ENCODE data around the gene MED16. TPM values are rescaled to one million over a fixed set of nuclear protein-coding genes. Genes with fewer than 3 reads are reported as not detected.
A peak's percentile ranks its signal among the peaks of the same experiment; 100 is the strongest.

MED16 gene
- total RNA-seq, 4 donors from 2014 or later, result 58.1 to 158 (median 78.4) TPM

GRCh38 chr19:829129-829758 lies 63.7 kb downstream of the MED16 start:
- intact Hi-C loops (cut with DNase I; ENCODE audit: low total_unique reads), result no loop called here

DNA sequence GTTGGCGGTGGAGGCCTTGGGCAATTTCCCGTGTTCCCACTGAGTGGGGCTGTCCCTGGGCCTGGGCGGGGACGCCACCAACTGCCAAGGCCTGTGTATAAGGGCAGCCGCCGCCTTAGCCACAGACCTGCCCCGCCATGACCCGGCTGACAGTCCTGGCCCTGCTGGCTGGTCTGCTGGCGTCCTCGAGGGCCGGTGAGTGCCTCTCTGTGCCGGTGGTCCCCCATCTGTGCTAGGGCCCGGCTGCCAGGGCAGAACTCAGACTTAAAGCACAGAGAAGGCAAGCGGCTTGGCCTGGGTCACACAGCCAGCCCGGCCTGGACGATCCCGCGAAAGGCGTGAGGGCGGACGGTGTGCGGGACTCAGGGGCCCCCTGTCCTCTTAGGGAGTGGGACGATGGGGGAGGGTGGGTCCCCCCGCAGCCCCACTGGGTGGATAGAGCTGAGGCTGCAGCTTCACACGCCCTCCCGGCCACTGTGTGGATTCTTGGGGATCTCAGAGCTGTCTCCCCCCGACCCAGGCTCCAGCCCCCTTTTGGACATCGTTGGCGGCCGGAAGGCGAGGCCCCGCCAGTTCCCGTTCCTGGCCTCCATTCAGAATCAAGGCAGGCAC lies 65.2 kb downstream of the MED16 start, which contains the start of gene AZU1:
AZU1 (plus strand) TSS at position 128 of the 612 bp plus-strand sequence; CDS start at position 138, 10 bp downstream.
- no peaks in the 10 kb centered on the region for H3K9me3 ChIP-seq
- no peaks in the 10 kb centered on the region for H3K36me3 ChIP-seq
- TF ChIP-seq POLR2AphosphoS5 (IDR thresholded peaks at IDR 0.05) (no peak), POLR2A (IDR thresholded peaks at IDR 0.05) (no peak), EP300 (IDR thresholded peaks at IDR 0.05; ENCODE audit: low read depth) (no peak), CTCF (IDR thresholded peaks at IDR 0.05) (no peak)
- in situ Hi-C loops (cut with MboI; ENCODE audit: low pct_ligation_motif_present in 1 of 4, low pct_unique_long_range_greater_than_20kb in 1 of 4, low sequenced_read_pairs in 3 of 4) (no loop called here), intact Hi-C loops (cut with DNase I; ENCODE audit: low total_unique reads) (no loop called here)
- peaks cover 67% of the 10 kb centered on the region for H3K27me3 ChIP-seq
- peak; percentile 67 for DNase-seq
- H3K27ac ChIP-seq, result no peak within 1 kb of the TSS
- no peak within 1 kb of the TSS for H3K4me3 ChIP-seq
- WGBS, 2 donors (ENCODE audit: low coverage in 1 of 2), result 46% methylated on average over 26 of the region's 33 CpGs; no CpG with 5 or more reads in 1 of the 2 donors
- peaks cover 0 to 3% (median 0%) of the 10 kb centered on the region in 4 donors for H3K4me1 ChIP-seq

More at GRCh38 chr19:829129-829758, 63.7 kb downstream of the MED16 start:
- Histone ChIP-seq H3K27ac (no peak overlapping the region), H3K27me3 (peaks cover 66% of the 10 kb centered on the region), H3K4me1 (peaks cover 0 to 3% (median 0%) of the 10 kb centered on the region in 4 donors), H3K36me3 (no peaks in the 10 kb centered on the region), H3K9me3 (no peaks in the 10 kb centered on the region), H3K4me3 (no peak overlapping the region)
- in situ Hi-C loops (cut with MboI; ENCODE audit: low pct_ligation_motif_present in 1 of 4, low pct_unique_long_range_greater_than_20kb in 1 of 4, low sequenced_read_pairs in 3 of 4), result no loop called here
- WGBS, 2 donors (ENCODE audit: low coverage in 1 of 2), result 55% methylated on average over 18 of the region's 18 CpGs; no CpG with 5 or more reads in 1 of the 2 donors
- no peak for DNase-seq
- TF ChIP-seq POLR2A (IDR thresholded peaks at IDR 0.05), result no peak
- TF ChIP-seq EP300 (IDR thresholded peaks at IDR 0.05; ENCODE audit: low read depth), result no peak
- no peak for TF ChIP-seq POLR2AphosphoS5 (IDR thresholded peaks at IDR 0.05)
- no peak for TF ChIP-seq CTCF (IDR thresholded peaks at IDR 0.05)

DNA sequence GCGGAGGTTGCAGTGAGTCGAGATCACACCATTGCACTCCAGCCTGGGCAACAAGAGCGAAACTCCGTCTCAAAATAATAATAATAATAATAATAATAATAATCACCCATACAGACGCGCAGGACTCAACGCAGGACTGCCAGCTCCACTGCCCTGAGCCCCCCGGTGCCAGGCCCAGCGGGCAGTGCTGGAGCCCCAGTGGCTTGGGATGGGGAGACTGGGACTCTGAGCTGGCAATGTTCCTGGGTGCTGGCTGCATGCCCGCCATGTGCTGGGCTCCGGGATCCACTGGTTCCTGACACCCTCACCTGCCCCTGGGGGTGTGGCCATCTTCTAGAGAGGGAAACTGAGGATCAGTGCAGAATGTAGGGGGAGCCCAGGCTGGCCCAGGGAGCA lies 65.7 kb downstream of the MED16 start:
- no peak overlapping the region for H3K27ac ChIP-seq
- peaks cover 69% of the 10 kb centered on the region for H3K27me3 ChIP-seq
- in situ Hi-C loops (cut with MboI; ENCODE audit: low pct_ligation_motif_present in 1 of 4, low pct_unique_long_range_greater_than_20kb in 1 of 4, low sequenced_read_pairs in 3 of 4), result no loop called here

More for the DNA sequence above, 65.7 kb downstream of the MED16 start:
- TF ChIP-seq EP300 (IDR thresholded peaks at IDR 0.05; ENCODE audit: low read depth) (no peak), POLR2AphosphoS5 (IDR thresholded peaks at IDR 0.05) (no peak), POLR2A (IDR thresholded peaks at IDR 0.05) (no peak), CTCF (IDR thresholded peaks at IDR 0.05) (no peak)
- H3K4me1 ChIP-seq, result peaks cover 0 to 4% (median 3%) of the 10 kb centered on the region in 4 donors
- no peaks in the 10 kb centered on the region for H3K36me3 ChIP-seq
- 75% methylated on average over 11 of the region's 11 CpGs; no CpG with 5 or more reads in 1 of the 2 donors for WGBS, 2 donors (ENCODE audit: low coverage in 1 of 2)
- intact Hi-C loops (cut with DNase I; ENCODE audit: low total_unique reads), result no loop called here
- no peak for DNase-seq
- no peaks in the 10 kb centered on the region for H3K9me3 ChIP-seq
- H3K4me3 ChIP-seq, result no peak overlapping the region

All from transverse colon (tissue), 4 donors.